Fibroblast of lung (primary cell): Measurements from ENCODE around the gene ATXN7L1.

Experiments
- CTCF ChIP-seq, 2 donors: IDR thresholded peaks in 1 of 2; conservative IDR thresholded peaks in 1 of 2; 1 replicate in 1 of 2; 2 replicates in 1 of 2; pipeline ENCODE4 v1.5.1; 2011 to 2012; ENCODE audit warnings: low read length in 2 of 2, control low read depth in 1 of 2, inconsistent platforms in 1 of 2, low read depth in 1 of 2, mild to moderate bottlenecking in 1 of 2
- EZH2 ChIP-seq: IDR thresholded peaks from 2 replicates; pipeline ENCODE4 v1.5.1; 2012; ENCODE audit warnings: low read length, control low read depth, mild to moderate bottlenecking; ENCODE audit errors: missing control alignments

- TF ChIP-seq CTCF (conservative IDR thresholded peaks at IDR 0.05 in 1 of 2, IDR thresholded peaks at IDR 0.05 in 1 of 2; ENCODE audit: low read depth in 1 of 2, low read length in 2 of 2) (no peak), EZH2 (no peak)
Observed at GRCh38 chr7:105827151-105827875, 49.1 kb downstream of the ATXN7L1 start.
